GM21529 (cell line): ENCODE measurements around the gene ENTPD8.

ENCODE experiments used
- ATAC-seq: cut with Tn5 transposase; IDR thresholded peaks from one replicate; pipeline ENCODE4 v1.9.1; 2021; ENCODE audit not compliant: unreplicated experiment

Gene ENTPD8

DNA sequence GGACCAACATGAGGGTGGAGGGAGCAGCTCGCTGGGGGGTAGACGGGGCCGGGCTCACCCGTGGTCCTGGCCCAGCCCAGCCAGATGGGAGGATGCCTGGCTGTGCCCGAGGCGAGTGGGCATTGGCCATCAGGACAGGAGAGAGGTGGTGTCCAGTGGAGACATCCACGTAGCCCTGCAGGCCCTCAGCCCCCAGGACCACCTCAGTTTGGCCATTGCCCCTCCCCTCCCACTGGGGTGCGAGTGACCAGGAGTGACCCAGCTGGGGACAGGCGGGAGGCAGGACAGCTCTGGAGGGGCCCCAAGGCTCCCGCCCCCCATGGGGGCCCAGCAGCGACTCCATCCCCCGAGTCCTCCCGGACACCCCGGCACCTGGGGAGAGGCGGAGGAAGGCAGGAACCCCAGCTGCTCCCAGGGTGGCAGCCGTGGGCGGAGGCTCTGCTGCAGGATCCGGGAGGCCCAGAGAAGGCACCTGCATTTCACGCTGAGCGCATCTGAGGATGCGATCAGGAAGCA is 9.7 kb downstream of the ENTPD8 start:
- no peak for ATAC-seq

DNA sequence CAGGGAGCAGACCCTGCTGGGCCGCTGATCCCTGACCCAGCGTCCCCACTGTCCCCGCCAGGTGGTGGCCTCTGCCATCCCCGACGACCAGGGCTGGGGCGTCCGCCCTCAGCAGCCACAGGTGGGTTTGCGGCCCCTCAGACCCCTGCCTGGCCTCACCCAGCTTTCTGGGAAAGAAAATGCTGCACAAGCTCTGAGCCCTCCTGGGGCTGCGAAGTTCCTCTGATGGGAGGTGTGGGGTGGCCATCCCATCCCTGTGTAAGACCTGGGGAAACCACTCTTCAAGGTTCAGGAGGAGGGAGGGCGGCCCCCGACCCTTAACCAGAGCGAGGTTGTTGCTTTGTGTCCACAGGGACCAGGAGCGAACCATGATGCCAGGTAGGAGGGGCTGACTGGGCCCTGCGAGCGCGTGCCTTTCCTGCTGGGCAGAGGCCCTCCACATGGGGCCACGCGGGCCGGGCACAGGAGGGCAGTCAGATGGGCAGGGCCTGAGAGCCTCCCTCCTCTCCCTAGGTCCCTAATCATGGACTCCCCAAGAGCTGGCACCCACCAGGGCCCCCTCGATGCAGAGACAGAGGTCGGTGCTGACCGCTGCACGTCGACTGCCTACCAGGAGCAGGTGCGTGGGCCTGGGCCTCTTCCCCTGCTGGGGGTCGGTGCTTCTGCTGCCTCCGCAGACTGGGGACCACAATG is 10.3 kb downstream of the ENTPD8 start:
- ATAC-seq = no peak

DNA sequence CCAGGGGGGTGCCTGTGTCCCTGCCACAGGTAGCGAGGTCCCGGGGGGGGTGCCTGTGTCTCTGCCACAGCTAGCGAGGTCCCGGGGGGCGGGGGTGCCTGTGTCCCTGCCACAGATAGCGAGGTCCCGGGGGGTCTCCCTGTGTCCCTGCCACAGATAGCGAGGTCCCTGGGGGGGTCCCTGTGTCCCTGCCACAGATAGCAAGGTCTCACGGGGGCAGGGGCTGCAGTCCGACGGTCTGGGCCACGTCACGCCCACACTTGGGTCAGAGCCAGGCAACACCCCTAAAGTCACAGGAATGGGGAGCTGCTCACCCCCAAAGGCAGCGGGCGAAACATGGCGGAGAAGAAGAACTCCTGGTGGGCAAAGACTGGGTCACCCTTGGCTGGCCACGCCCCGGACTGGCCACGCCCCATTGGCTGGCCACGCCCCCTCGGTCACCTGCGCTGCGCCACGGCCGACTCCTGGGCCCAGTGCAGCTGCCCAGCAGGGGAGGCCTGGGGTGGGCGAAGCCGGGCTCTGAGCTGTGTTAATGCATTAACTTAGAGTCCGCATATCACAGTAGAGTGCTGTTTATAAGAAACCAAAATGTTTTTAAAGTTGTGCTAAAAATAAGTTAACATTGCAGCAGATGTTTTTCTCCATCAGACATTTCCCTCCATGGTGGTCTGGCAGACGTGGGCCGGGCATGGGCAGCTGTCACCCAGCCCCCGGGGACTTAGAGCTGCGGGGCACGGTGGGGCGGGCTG is 11.0 kb downstream of the ENTPD8 start:
- ATAC-seq = no peak

DNA sequence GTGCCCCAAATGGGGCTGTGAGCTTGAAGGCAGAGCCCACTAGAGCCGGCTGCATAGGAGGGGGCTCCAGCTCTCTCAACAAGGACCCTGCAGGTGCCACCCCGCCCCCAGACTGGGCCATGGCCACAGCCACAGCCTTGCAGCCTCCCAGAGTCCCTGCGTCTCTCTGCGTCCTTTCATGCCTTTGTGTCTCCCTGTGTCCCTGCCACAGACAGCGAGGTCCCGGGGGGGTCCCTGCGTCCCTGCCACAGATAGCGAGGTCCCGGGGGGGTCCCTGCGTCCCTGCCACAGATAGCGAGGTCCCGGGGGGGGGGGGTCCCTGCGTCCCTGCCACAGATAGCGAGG is 11.6 kb downstream of the ENTPD8 start:
- ATAC-seq = no peak

DNA sequence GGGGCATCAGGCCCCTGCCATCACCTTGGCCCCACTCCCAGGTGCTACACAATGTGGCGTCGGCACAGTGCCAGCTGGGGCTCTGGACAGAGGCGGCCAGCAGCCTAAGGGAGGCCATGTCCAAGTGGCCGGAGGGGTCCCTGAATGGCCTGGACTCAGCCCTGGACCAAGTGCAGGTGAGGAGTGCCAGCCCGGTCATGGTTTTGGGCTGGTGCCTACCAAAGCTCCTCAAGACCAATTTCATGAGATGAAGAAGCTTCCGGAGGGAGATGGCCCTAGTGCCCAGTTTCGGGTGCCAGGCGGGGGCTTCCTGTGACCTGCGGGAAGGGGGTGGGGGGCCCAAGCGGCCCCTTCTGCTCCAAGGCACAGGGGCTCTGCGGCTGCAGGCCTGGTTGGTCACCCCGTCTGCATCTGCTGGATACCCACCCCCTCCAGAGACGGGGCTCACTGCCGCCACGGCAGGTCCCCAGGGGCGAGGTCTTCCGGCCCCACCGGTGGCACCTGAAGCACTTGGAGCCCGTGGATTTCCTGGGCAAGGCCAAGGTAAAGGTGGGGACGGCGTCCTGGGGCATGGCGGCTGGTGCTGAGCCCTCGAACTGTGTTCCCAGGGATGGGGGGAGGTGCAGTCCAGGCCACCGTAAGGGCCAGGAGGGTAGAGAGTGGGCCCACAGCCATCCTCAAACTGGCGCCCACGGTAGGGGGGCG is 12.2 kb downstream of the ENTPD8 start:
- no peak for ATAC-seq

DNA sequence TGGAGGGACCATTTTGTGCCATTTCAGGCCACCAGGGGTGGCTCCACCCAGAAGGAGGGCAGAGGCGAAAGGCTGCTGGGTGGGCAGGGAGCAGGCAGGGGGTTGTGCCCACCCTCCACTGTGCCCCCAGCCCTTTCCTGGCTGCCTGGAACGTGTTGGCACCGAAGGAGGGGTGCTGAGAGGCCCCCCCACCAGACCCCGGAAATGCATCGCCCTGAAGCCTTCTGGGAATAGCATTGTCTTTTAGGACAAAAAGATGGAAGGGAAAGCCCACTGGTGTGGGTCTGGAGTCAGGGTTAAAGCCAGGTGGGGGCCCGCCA is 12.9 kb downstream of the ENTPD8 start:
- ATAC-seq = no peak

DNA sequence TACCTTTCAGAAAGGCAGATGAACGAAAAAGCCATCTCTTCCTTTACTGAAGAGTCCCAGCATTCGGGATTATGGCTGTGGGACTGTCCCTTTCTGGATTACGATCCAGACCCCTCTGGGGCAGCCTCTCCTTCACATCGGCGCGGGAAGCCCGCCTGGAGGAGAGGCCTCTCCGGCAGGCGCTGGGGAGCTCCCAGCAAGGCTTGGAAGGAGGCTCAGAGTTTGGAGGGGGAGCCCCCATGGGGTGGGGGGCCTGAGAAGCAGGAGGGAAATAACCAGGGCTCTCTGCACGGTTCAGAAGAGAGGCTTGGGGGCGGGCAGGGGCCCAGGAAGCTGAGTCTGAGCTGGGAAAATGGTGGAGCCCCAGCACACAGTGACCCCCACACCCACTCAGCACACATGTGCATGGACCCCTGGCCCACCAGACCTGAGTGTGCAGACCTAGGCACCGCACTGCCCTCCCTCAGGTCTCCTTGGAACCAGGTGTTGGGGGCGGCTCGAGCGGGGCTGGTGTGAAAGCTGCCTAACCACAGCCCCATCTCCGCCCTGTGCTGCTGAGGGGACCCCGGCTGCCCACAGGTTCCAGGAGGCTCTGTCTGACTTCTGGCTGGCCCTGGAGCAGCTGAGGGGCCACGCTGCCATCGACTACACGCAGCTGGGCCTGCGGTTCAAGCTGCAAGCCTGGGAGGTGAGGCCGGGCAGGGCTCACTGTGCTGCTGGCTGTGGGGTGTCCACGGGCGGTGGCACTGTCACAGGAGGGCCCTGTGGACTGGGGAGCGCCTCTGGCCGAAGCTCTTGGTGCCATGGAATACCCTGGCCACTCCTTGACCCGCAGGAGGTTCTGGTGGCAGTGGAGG is 13.5 kb downstream of the ENTPD8 start:
- no peak for ATAC-seq

DNA sequence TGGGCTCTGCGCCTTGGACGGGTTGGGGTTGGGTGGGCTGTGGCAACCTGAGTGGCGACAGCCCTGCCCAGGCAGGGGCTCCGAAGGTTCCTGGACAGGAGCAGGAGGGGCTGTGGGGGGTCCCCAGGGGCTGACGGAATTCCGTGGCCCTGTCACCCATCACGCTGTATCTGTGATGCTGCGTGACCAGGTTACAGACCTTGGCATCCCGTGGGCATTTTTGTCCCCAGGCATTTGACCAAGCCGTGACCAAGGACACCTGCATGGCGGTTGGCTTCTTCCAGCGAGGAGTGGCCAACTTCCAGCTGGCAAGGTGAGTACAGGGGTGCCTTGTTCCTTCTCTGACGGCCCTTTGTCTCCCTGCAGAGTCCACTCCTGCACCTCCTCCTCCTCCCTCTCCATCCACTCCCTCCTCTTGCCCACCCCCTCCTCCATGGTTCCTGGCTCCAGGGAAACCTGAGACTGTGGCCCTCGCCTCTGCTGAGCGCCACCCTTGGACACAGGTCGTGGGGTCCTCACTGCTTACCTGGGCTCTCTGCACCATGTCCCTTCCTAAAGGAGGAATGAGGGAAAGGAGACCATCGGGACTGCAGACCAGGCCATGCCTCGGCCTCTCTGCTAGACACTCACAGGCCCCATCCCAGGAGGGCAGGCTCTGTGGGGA is 15.0 kb downstream of the ENTPD8 start:
- no peak for ATAC-seq

DNA sequence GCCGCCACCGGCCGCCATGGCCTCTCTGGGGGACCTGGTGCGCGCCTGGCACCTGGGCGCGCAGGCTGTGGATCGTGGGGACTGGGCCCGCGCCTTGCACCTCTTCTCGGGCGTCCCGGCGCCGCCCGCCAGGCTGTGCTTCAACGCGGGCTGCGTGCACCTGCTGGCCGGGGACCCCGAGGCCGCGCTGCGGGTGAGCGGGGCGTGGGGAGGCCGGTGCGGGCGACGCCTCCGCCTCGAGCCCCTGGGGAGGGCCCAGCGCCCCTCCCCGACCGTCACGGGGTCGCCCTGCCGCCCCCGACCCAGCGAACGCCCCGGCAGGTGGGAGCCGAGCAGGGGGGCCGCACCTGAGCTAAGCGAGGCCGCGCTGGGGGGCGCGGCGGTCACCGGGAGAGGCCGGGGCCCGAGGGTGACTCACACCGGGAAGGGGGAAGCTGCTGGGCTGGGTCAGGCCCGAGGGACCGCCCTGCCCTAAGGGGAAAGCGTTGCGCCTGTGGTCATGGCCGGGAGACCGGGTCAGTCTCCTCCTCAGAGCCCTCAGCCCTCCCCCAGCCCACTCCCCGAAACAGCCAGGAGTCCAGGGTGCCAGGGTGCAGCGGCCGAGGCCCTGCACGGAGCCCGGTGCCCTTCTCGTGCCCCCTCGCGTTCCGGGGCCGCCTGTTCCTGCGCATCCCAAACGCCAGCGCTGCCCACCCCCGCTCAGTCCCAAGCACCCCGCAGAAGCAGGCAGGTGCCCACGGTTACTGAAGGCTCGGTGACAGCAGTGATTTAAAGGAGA is 17.5 kb downstream of the ENTPD8 start:
- ATAC-seq = peak; percentile 33

DNA sequence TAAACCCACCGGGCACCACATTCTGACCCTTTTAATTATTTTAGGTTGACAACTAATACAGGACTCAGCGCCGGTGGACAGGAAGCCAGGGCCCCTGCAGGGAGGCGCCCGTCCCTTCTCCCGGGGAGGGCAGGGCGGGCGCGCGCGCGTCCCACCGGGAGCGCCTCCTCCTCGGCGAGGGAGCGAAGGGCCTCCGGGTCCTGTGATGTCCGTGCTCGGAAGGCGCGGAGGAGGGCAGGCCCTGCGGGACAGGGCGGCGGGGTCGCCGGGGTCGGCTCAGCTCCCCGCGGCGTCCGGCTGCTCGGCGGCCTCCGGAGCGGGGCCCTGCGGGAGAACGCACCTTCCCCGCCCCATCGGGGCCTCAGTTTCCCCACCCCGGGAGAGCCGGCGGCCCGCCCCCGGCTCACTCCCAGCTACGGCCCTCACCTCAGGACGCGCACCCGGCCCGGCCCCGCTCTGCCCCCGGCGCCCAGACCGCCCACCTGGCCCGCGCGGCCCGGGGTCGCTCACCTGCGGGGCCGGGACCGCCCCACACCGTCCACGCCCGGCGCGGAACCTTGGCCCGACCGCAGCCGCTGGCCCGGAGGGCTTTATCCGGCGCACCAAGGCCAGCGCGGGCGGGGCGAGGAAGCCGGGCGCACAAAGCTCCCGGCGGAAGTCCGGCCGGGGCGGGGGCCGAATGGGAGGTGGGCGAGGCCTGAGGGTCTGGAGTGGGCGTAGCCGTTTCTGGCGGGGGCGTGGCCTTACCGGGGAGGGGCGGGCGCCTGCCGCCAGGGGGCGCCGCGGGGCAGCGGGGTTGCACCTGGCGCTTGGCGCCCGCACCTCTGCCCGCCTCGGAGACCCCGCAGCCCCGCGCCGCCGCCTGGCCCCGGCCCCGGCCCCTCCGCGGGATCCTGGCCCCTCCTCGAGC is 18.3 kb downstream of the ENTPD8 start, which contains the start of the genes EXD3 and NOXA1:
Gene EXD3, minus strand, starts transcription at position 559 of the 910 bp plus-strand sequence. CDS start 27,805 bp downstream, outside the sequence.
Gene NOXA1, plus strand, starts transcription at position 790 of the 910 bp plus-strand sequence. CDS start 137 bp downstream, outside the sequence.
- ATAC-seq = peak; percentile 69

DNA sequence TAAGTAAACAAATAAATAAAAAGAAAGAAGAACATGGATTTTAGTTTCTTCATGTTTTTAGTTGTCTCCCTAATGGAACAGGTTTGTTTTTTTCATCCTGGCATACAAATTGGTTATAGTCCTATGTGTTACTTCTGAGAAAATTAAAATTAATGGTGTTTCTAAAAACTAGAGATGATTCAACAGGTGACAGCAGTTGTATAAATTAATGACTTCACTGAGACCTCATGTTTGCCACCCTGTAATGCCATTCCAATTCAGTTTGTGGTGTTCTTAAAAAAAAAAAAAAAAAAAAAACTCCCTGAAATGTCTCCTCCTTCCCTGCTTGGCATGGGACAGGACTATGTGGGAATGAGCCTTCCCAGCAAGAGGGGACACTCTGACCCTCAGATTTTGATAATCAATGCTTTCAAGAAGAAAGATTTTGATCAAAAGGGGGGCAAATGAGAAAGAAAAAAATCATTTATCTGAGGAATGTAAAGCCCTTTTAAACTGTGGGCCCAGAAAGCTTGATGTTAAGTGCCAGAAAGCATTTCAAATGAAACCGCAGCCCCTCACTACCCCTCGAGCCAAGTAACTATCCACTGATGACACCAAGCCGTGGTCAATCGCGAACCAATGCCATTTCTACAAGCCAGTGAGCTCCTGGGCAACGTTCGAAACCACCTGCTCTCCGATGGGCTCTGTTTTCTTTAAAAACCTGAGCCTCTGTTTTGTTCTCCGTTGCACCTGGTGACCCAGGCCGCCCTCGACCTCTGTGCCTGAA is 19.1 kb downstream of the ENTPD8 start:
- ATAC-seq = no peak

DNA sequence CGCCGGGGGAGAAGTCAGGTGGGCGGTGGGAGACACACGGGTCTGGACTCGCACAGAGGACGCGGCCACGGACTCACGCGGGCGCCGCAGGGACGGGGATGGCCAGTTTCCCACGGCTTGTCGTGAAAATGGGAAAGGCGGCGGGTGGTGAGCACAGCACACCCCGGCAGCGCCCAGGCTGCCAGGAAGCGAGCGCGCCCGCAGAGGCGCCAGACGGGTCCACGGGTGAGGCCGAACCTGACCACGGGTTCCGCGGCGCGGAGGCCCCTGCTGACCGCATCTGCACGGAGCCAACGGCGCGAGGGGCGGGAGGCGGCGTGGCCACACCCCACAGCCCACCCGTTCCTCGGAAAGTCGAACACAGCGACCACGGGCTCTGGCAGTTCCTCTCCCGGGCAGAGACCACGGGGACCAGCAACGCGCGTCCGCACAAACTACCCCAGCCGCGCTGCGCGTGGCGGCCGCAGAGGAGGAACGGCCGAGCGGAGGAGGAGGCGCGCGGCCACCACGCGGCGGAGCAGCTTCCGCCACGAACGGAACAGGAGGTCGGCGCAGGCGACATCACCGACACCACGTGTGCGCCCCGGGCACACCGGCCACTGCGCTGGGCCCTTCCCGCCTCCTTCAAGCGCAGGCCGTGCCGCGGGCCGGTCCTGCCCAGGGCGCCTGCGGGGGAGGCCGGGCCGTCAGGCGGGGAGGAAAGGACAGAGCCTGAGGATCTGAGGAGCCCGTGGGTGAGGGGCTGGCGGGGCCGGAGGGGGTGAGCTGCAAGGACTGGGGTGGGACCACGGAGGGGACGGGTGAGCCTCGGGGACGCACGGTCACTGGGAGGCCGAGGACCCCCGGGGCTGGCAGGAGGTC is 23.8 kb downstream of the ENTPD8 start:
- no peak for ATAC-seq

DNA sequence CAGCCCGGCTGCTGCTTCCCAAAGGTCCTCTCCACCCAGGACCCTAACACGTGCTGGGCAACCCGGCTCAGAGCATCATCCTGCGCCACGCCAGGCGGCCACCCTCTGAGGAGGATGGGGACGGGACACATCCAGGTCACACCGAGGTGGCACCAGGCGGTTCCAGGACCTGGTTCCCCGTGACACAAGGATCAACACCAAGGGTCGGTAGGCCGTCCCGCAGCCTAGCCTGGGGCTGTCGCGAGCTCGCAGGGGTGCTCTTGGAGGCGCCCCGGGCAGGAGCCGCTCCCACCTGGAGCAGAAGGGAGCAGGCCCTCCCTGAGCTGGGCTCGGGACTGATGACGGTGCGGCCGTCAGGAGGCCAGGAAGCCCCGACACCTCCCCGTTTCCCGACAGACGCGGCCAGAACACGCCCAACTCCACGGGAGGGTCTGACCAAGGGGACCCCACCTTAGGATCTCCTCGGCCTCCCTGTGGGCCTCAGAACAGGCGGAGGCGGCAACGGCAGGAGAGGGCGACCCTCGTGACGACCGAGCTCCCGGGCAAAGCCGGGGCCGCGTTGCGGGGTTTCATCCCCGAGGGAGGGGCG is 24.5 kb downstream of the ENTPD8 start:
- ATAC-seq = no peak

DNA sequence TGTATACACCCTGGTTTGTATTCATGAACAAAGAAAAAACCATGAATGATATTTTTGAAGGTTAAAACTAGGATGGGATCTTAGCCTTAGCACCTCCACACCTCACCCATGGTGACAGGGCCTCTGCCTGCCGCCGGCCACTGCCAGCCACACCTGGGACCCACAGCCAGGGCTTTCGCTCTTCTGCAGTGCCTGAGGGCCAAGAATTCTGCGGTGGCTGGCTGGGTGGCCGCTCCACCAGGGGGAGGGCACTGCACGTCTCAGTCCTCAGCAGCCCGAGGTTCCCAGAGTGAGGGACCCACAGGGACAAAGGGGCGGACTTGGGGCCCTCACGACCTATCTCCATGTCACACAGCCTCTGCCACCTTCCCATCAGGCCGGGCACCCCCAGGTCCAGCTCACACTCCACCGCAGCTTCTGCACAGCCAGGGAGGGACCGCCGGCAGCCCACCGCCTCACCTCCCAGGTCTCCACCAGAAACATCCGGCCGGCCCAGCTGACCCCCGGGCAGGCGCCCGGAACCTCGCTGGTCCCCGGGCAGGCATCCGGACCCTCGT is 25.1 kb downstream of the ENTPD8 start:
- ATAC-seq = no peak

DNA sequence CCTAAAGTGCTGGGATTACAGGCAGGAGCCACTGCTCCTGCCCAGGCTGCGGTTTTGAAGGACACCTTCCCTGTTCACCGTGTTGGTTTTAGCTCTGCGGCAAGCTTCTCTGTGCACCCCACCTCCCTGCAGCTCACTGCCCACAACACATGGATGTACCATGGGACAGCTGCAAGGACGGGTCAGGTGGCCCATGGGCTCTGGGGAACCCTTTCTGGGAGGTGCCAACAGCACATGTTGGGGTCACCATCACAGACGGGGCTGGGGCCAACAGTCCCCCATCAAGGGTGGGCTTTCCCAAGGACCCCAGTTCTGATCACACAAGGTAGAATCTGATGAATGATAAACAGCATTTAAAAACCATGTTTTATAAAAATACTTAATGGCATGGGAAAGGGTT is 25.7 kb downstream of the ENTPD8 start:
- no peak for ATAC-seq

DNA sequence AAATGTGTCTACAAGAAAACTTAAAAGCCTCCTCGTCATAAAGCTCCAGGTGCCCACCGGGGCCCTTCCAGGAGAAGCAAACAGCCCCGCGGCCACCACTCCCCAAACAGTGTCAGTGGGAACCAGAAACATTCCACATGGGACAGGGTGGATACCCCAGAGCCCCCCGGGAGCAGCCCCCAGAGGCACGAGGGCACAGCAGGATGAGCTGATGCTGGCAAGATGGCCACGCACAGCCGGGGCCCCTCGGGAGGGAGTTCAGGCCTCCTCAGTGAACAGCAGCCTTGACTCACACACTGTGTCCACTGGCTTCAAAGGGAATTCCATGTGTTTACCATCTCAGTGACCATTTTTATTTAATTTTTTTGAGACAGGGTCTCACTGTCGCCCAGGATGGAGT is 28.7 kb downstream of the ENTPD8 start:
- no peak for ATAC-seq
